NCI-H1092 (cell line): Measurements from ENCODE around the gene MMP14.
A peak's percentile ranks its signal among the peaks of the same experiment; 100 is the strongest.

Experiments
- DNase-seq: peaks from one replicate; lab custom pipeline; 2025; lab: John Stamatoyannopoulos, UW

MMP14 gene

GRCh38 chr14:22861651-22862050 is 25.3 kb downstream of the MMP14 start:
- DNase-seq, result no peak

GRCh38 chr14:22864979-22865378 is 28.6 kb downstream of the MMP14 start:
- no peak for DNase-seq

GRCh38 chr14:22865424-22866405 is 29.3 kb downstream of the MMP14 start:
- DNase-seq, result no peak

- no peak for DNase-seq
These were observed 30.5 kb downstream of the MMP14 start for GRCh38 chr14:22866874-22867273.

- no peak for DNase-seq
These were observed 34.4 kb downstream of the MMP14 start for GRCh38 chr14:22870811-22871223.

- peak; percentile 45 for DNase-seq
These were observed 35.0 kb downstream of the MMP14 start, which contains the start of gene LRP10 for GRCh38 chr14:22871224-22872032. LRP10 (plus strand) TSS chr14:22871740; CDS start chr14:22872304, 564 bp downstream.

- DNase-seq, result peak; percentile 56
These were observed 35.8 kb downstream of the MMP14 start for GRCh38 chr14:22872033-22872832.

- DNase-seq, result no peak
These were observed 36.6 kb downstream of the MMP14 start for GRCh38 chr14:22872833-22873520.

GRCh38 chr14:22875003-22875747 is 38.8 kb downstream of the MMP14 start:
- DNase-seq, result no peak

- DNase-seq, result no peak
These were observed 39.4 kb downstream of the MMP14 start for GRCh38 chr14:22875748-22876319.

- DNase-seq, result no peak
These were observed 40.7 kb downstream of the MMP14 start for GRCh38 chr14:22877000-22877501.

GRCh38 chr14:22878271-22879246 is 42.2 kb downstream of the MMP14 start:
- no peak for DNase-seq

GRCh38 chr14:22882064-22882463 is 45.7 kb downstream of the MMP14 start:
- DNase-seq, result no peak

GRCh38 chr14:22882529-22883172 is 46.3 kb downstream of the MMP14 start:
- DNase-seq, result peak; percentile 80

- DNase-seq, result peak; percentile 75
These were observed 47.0 kb downstream of the MMP14 start, which contains the start of gene REM2 for GRCh38 chr14:22883173-22883976. REM2 (plus strand) TSS chr14:22883222; CDS start chr14:22883288, 66 bp downstream.

- no peak for DNase-seq
These were observed 47.8 kb downstream of the MMP14 start for GRCh38 chr14:22884076-22884737.
